Activated CD4-positive, alpha-beta T cell treated with anti-CD3 and anti-CD28 coated beads, Interleukin-2, amount 50 U/mL, for 1 hour (primary cell): ENCODE results near the gene PRSS33.
A peak's percentile ranks its signal among the peaks of the same experiment; 100 is the strongest.

Source experiments
- DNase-seq: peaks from one replicate; pipeline ENCODE4 v3.0.0-alpha.2; 2020

The PRSS33 gene

DNA sequence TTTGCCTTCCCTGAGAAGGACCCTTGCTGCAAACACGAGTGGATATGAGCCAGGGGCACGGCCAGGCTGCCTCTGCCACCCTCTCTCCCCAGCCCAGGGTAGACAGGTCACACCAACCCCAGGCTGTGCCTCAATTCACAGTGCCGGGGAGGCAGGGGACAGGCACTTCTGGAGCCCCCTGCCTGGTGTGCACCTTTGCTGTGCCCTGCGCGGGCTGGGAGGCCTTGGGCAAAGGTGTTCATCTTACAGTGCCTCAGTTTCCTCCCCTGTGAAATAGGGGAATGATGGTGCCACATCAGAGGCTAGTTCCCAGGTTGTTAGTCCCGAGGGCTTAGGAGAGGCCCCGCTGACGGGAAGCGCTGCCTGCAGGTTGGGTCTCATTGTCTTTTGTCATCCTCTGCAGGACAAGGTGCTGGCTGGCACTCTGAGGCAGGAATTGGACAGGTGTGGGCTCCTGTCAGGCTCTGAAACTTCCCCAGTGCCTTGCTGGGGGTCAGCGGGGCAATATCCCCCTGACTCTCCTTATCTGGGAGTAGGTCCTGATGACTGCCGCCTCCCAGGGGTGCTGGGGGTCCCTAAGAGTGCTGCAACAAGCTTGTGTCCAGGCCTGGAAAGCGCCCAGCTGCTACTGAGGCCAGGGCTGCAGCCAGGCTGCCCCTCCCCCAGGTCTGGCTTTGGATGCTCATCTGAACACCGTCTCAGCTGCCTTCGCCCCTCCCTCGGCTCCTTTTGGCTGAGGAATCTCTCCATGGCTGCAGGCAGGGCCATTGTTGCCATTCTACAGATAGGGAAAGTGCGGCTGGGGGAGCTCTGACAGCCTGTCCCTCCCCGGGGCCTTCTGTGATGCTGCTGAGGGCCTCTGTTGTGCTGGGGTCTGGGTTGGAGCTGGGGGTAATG lies 32.8 kb upstream of the PRSS33 start:
- DNase-seq = no peak

GRCh38 chr16:2819179-2819938 lies 32.0 kb upstream of the PRSS33 start:
- no peak for DNase-seq

DNA sequence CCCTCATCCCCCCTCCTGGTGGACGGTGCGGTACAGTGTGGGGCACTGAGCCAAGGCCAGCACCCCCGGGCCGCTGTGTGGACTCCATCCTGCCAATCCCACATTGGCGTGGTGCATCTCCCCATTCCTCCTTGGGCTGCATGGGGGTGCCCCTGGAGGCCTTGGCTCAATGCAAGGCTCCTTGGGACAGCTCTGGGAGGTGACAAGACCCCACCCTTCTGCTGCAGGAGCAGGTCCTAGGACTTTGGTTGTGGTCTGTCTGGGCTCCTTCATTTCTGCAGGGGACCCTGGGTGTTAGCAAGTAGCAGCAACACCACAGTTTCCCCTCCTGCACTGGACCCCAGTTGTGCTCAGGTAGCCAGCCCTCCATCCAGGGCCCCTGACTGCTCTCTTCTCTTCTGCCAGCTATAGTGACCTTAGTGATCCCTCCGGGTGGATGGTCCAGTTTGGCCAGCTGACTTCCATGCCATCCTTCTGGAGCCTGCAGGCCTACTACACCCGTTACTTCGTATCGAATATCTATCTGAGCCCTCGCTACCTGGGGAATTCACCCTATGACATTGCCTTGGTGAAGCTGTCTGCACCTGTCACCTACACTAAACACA lies 31.0 kb upstream of the PRSS33 start:
- DNase-seq = no peak

DNA sequence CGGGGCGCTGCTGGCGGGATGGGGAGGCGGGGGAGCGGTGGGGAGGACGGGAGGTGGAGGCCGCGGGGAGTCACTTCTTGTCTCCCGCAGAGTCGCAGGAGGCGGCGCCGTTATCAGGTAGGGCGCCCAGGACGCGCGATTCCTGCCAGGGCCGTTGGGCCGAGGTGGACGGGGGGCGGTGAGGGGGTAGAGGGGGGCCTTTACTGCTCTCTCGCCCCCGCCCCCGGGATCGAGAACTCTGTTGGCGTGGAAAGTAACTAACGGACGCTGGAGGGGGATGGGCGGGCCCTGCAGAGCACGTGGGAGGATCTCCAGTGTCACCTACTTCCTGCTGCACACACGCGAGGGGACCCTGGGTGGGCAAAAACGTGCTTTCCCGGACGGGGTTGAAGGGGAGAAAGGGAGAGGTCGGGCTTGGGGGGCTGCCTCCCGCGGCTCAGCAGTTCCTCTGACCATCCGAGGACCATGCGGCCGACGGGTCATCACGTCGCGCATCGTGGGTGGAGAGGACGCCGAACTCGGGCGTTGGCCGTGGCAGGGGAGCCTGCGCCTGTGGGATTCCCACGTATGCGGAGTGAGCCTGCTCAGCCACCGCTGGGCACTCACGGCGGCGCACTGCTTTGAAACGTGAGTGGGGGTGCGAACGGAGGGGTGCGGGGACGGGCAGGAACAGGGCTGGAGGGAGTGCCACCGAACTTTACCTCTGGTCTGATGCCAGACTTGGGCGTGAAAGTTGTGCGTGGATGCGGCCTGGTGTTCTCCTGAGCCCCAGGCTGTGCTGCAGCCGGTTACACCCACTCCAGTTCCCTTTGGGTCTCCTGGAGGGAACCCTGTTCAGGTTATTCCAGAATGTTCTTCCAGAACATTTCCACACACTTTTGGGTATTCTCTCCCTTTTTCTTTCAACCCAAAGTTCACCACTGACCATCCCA lies 30.2 kb upstream of the PRSS33 start:
- DNase-seq = no peak

DNA sequence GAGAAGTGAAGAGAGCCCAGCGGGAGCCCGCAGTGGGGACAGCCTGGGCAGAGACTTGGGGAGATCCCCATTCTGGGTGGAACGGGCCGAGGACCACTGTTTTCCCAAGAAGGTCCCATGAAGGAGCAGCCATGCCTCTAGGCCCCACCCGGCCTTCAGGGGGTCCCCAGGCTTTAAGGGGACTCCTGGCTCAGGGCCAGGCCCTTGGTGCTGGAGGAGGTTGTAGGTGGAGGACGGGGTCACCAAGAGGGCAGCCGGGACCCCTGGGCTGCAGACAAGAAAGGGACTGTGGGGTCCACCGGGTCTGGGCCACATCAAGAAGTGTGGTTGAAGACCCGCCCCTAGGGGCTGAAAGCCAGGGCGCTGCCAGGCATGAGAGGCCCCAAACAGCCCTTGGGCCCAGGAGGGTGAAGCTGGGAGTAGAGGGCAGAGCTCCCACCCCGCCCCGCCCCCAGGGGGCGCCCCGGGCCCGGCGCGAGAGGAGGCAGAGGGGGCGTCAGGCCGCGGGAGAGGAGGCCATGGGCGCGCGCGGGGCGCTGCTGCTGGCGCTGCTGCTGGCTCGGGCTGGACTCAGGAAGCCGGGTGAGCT lies 29.5 kb upstream of the PRSS33 start, which contains the start of gene PRSS21:
Gene PRSS21 (plus strand): TSS at position 487 of the 589 bp plus-strand sequence. CDS start 32 bp downstream, at position 519.
- DNase-seq = peak; percentile 9

DNA sequence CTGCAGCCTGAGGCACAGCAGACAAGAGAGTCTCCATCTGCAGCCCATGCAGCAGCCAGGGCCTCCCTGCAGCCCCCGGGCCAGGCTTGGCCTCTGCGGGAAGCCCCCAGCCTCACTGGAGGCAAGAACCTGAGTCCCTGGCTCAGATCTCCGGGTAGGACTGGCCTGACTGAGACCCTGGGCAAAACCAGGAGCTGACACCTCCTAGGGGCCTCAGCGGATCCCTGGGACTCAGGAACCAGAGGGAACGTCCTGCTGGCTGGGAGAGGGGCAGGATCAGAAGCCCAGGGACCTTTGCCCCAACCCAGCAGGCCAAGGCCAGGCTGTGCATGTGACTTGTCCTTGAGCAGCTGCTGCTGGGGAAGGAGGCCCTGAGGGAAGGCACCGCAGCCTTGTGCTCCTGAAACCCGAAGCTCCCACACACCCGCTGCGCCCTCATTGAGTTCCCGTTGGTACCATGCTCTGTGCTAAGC lies 28.0 kb upstream of the PRSS33 start:
- DNase-seq = no peak

- DNase-seq = no peak
These were observed 27.4 kb upstream of the PRSS33 start for GRCh38 chr16:2814551-2815298.

- no peak for DNase-seq
These were observed 26.4 kb upstream of the PRSS33 start for GRCh38 chr16:2813771-2814221.

GRCh38 chr16:2811703-2812471 lies 24.5 kb upstream of the PRSS33 start:
- DNase-seq = no peak

DNA sequence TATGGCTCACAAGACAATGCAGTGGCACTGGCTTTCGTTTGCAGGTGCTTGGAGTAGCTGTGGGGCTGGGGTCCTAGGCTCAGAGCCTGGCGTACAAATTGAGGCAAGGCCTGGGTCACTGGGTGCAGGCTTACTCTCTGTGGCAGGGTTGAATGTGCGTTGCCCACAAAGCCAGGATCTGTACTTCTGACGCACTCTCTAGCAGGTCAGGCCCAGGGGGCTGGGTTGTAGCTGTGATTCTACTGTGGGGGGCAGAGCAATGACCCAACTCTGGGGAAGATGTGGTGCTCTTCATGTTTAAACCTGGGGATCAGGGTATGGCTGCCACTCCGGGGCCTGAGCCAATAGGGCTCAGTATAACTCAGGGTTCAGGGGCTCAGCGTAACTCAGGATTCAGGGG lies 23.3 kb upstream of the PRSS33 start:
- no peak for DNase-seq

DNA sequence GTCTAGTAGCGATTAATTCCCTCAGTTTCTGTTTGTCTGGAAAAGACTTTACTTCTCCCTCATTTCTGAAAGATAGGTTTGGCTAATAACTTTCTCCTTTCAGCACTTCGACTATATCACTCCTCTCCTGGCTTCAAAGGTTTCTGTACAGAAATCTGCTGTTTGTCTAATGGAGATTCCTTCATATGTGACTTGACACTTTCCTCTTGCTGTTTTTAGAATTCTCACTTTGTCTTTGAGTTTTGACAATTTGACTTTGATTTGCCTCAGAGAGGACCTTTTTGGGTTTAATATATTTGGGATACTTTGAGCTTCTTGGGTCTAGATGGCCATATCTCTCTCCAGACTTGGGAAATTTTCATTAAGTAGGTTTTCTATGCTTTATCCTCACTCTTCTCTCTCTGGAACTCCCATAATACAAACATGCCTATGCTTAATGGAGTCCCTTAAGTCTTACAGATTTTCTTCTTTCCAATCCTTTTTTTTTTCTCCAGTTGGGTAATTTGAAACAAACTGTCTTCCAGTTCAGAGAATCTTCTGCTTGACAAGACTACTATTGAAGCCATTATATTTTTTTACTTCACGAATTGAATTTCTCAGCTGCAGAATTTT lies 21.9 kb upstream of the PRSS33 start:
- DNase-seq = no peak

- no peak for DNase-seq
These were observed 20.8 kb upstream of the PRSS33 start for GRCh38 chr16:2808181-2808580.

DNA sequence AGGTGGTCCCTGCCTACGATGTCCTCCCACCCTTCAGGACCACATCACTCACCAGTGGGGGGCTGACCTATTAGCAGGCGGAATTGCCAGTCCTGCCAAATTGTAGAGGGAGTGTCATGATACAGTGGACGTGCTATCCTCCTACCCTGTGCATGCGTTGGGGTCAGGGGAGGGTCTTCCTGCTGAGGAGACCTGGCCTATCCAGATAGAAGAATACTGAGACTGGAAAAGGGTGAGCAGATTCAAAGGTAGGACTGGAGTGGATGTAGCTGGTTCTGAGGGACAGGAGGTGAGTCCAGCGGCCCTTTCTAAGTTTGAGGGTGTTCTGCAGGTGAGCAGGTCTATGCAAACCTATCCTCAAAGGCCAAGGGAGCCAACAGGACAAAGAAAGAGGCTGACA lies 18.9 kb upstream of the PRSS33 start:
- DNase-seq = no peak

DNA sequence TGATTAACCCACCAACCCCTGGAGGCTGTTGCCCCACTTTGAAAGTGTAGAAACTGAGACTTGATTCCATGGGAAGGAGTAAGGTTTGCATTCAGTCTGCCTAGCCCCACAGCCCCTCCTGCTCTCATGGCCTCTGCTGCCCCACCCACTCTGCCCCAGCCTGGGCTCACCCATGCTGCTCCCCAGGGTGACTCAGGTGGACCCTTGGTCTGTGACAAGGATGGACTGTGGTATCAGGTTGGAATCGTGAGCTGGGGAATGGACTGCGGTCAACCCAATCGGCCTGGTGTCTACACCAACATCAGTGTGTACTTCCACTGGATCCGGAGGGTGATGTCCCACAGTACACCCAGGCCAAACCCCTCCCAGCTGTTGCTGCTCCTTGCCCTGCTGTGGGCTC lies 17.4 kb upstream of the PRSS33 start:
- DNase-seq = no peak

GRCh38 chr16:2803545-2804195 lies 16.3 kb upstream of the PRSS33 start:
- DNase-seq = no peak

DNA sequence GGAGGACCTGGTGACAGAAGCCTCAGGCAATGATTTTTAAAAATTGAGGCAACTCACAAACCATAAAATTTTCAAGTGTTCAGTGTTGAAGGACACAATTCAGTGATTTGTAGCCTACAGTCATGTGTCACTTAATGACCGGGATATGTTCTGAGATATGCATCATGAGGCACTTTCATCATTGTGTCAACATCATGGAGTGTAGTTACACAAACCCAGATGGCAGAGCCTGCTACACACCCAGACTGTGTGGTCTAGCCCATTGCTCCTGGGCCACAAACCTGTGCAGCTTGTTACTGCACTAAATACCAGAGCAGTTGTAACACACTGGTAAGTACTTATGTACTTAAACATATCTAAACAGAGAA lies 12.5 kb upstream of the PRSS33 start:
- DNase-seq = no peak

GRCh38 chr16:2799205-2799858 lies 12.0 kb upstream of the PRSS33 start:
- DNase-seq = no peak

DNA sequence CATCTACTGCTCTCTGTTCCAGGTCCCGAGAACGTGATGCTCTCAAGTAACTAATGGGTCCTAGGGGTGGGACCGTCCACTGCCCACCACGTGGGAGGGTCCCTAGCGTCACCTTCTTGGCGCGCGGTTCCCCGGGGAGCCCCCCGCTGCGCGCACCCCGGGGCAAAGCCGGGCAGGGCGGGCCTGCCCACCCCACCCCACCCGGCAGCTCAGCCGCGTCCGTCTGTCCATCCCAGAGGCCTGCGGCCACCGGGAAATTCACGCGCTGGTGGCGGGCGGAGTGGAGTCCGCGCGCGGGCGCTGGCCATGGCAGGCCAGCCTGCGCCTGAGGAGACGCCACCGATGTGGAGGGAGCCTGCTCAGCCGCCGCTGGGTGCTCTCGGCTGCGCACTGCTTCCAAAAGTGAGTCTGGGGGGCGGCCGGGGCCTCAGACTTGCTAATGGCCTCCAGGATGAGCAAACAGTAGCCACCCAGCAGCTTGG lies 11.4 kb upstream of the PRSS33 start:
- DNase-seq = no peak
